ENCODE measurements around the gene PIEZO2.
A peak's percentile ranks its signal among the peaks of the same experiment; 100 is the strongest.

The PIEZO2 gene

DNA sequence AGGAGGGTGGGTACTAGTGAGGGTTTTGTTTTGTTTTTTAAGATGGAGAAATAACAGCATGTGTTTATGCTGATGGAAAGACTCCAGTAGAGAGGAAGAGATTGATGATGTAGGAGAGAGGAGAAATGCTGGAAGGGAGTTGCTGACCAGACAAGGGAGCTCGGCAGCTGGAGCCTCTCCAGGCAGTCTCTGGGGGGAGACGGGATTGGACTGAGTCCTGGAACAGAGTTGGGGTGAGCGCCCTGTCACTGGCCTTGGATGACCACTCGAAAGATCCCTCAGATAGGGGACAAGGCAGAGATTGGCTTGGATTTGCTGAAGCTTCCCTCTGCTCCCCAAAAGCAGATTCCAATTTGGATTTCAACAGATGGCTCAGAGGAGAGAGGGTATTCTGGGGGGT lies 425.9 kb downstream of the PIEZO2 start:
- DNase-seq = no peak

DNA sequence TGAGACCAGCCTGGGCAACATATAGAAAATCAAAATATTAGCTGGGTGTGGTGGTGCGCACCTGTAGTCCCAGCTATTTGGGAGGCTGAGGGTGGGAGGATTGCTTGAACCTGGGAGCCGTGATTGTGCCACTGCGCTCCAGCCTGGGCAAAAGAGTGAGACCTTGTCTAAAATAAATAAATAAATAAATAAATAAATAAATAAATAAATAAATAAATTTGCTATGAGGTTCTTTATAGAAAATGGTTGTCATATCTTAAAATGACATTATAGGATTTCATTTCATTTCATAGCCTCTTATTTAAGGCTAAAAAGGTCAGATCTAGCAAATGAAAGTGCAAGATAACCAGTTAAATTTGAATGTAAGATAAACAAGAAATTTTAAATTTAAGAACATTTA lies 430.6 kb downstream of the PIEZO2 start:
- no peak for DNase-seq

DNA sequence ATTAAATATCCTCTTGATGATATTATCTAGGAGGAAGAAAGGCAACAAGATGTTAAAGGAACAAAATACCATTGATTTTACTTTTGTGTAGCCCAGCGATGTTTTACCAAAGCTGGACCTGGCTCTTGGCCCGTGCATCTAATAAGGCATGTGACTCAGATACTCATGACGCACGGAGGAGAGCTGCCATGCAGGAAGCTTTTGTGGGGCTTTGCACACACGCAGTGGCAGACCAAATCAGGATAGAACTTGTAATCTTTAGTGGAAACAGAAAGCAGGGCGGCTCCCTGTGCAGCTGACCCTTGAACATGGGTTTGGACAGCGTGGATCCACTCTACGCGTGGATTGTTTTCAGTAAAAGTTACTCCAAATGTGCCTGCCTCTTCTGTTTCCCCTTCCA lies 433.6 kb downstream of the PIEZO2 start:
- no peak for DNase-seq

GRCh38 chr18:10713409-10713808 lies 436.0 kb downstream of the PIEZO2 start:
- DNase-seq = no peak

- no peak for DNase-seq
These were observed 442.1 kb downstream of the PIEZO2 start for GRCh38 chr18:10707294-10707693.

DNA sequence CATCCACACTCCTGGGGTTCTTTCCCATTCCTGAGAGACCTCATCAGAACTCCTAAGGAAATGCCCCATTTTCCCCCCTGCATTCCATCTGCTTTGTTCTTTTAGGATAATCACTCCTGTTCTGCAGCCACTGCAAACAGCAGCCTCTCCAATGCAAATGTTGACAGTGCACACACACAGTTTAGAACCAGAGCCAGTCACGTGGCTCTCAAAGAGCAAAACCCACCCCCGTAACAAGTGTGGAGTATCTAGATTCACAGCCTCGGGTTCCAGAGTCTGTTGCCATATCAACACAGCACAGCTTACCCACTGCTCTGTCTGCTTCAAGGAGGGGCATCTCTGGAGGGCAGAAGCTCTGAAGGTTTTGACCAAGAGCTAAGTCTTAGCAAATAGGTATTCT lies 443.6 kb downstream of the PIEZO2 start:
- DNase-seq = no peak

DNA sequence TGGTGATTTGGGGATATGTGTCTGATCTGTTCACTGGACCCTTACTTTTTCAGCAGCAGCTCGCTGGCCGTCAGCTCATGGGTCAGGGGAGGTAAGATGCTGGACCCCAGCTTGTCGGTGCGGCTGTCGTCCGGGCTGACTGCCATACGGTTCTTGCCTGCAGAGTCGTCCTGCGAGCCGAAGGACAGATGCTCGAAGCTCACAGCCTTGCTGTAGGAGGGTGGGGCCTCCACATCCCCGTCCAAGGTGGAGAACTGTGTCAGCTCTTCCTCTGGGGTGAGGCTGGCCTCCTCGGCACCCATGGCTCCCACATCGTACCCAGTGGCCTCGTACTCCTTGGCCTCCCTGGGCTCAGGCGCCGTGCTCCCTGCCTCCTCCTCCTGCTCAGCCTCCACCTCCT lies 444.1 kb downstream of the PIEZO2 start:
- DNase-seq = no peak

DNA sequence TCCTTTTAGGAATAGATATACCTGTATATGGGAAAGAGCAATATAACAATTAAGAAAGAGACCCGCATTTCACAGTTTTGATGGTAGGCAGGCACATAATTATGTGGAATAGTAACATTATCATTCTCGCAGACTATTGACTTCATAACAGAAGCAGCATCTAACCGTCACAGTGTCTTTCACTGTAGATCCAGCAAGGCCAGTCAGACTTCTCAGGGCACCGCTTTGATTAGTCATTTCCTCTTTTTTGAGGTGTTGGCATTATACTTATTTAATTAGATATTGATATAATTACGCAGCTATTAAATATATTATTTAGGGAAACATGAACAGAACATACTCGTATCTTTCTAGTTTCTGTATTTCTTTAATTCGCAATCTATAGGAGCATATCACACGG lies 447.2 kb downstream of the PIEZO2 start:
- no peak for DNase-seq

DNA sequence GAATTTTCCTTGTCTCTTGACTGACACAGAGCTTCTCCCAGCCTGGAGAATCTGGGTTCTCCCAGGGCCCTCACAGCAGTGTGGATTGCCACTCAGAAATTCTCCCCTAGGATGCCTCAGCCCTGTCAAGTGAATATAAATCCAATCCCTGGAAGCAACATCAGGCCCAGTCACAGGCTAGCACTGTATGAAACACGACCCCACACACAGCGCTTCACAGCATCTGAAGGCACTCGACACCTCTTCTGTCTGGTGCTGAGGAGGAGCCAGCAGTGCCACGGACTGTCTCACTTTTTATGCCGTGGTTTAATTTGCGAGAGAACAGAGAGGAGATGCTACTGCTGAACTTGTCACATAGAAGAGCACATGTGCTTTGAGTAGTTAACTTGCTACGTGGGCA lies 459.0 kb downstream of the PIEZO2 start:
- DNase-seq = no peak

DNA sequence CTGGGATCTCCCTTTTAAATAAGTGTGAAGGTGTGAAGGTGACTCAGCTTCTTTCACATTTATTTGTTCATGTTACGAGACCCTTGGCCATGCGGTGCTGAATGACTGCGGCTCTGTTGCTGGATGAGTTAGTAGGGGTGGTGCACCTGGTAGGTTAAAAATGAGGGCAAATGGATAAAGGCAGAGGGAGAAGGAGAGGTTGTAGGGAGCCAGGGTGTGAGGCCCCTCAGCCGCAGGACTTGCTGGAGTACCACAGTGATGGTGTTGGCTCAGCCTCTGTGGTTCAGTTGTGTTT lies 459.4 kb downstream of the PIEZO2 start:
- DNase-seq = peak; percentile 39

- DNase-seq = peak; percentile 77
These were observed 459.9 kb downstream of the PIEZO2 start for GRCh38 chr18:10689236-10690034.

GRCh38 chr18:10688766-10689165 lies 460.6 kb downstream of the PIEZO2 start:
- DNase-seq = no peak

DNA sequence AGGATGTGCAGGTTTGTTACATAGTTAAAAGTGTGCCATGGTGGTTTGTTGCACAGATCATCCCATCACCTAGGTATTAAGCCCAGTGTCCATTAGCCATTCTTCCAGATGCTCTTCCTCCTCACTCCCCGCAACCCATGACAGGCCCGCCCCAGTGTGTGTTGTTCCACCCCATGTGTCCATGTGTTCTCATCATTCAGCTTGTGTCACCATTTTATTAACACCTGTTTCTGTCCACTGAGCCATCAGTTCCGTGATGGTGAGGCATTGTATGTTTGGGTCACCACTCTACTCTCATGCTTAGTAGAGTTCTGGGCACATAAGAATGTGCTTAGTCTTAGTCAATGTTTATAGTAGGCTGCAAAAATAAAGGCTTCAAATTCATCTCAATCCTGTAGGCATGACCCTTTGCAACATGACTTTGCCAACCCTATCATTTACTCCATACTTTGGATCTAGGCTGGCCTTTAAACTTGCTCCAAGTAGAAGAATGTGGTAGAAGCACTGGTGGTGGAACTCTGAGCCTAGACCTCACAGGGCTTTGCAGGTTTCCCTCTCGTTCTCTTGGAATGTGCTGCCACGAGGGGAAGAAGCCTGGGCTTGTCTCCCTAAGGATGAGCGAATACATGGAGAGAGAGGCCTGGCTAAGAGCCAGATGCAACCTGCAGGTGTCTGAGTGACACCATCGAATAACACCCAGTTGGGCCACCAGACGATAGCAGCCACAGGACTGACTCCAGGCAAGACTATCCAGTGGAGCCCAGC lies 462.0 kb downstream of the PIEZO2 start:
- no peak for DNase-seq

GRCh38 chr18:10686308-10686707 lies 463.1 kb downstream of the PIEZO2 start:
- no peak for DNase-seq

- DNase-seq = no peak
These were observed 463.9 kb downstream of the PIEZO2 start for GRCh38 chr18:10685484-10685883.

GRCh38 chr18:10682368-10682714 lies 467.0 kb downstream of the PIEZO2 start:
- no peak for DNase-seq

DNA sequence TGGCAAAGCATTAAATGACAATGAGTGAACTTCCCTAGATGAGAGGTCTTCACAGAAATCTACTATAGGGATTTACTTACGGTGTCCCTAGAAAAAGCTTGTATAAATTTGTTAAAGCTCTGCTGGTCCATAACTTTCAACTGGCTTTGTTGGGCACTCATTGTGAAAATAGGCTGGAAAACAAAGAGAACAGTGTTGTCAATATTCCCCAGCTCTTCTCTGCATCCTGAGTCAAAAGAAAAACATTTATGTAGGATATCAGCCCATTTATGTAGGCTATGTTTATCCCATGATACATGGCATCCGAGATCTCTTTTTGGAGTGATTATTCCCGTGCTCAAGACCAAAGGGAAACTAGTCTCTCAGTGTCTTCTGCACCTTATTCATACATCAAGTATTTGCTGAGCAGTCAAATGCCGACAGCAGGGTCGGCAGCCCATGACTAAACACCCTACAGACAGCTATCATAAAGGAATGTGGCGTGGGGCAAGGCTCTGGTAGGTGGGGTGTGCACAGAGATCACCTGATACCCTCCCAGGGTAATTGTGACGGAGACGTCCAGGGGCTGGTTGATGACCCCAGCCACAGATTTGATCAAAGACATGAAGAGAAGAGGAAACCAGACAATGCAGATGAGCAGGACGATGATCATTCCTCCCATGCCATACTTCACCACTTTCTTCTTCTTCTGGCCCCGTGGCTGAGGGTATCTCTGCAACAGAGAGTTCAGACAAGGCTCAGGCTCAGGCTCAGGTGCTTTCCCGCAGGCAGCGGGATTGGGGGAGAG lies 467.6 kb downstream of the PIEZO2 start:
- no peak for DNase-seq

DNA sequence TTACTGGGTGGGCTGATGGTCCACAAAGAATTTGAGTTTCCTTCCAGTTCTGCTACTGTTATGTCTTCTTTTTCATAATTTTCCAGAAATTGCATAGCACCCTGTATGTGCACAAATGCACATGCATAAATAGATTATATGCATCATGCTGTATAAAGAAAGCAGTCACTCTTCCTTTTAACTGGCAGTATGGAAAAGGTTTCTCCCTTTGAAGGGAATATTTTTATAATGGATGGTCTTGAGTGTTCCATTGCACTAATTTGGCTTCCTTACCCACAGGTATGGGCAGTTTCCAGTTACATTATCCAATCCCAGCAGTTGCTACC lies 469.1 kb downstream of the PIEZO2 start:
- DNase-seq = no peak

DNA sequence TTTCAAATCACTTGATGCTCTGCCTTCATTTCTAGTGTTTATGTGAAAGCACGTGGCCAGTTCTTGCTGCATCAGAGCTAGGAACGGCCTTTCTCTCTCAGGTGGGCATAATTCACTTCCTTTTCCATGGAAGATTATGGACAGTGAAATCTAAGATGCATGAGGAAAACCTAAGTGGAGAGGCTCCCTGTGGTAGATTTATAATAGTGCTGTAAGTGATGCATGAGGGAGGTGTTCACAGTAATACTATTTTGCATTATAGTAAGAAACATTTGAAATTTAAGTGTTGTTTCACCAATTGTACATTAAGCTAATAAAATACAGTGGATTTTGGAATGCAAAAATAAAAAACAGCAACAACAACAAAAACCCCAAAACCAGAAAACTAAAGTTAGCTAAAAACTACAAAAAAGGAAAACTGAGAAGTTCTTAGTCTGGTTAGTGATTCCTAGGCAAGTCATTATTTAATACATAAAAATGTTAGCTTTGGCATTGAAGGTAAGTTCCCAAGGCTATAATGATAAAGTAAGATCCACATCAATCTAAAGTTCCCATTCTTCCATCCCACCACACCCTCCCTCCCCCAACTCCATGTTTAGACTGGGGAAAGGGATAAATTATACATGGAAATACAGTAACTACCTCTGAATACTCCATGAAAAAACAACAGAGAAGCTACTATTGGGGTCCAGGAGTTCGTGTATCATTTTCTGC lies 469.7 kb downstream of the PIEZO2 start:
- DNase-seq = no peak

DNA sequence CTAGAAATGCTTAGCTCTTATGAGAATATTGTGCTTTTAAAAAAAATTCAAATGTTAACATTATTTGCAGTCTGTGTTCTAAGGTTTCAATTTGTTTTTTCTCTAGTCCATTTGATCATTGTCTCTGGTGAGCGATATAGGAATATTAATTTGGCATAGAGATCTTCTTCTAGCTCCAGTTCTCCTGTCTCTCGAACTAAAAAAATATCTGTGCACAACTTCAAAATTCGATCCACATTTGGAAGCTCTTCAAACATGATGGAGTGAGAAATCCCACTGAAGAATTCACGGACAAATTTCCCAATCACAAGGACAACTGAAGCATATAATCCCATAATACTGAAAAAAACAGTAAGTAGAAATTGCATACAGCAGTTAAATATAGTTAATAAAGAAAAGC lies 477.9 kb downstream of the PIEZO2 start:
- DNase-seq = no peak

GRCh38 chr18:10670856-10671255 lies 478.5 kb downstream of the PIEZO2 start:
- DNase-seq = no peak

GRCh38 chr18:10669441-10670100 lies 479.8 kb downstream of the PIEZO2 start:
- DNase-seq = no peak

- no peak for DNase-seq
These were observed 485.6 kb downstream of the PIEZO2 start for GRCh38 chr18:10663750-10664149.

Data from left hindlimb (tissue), 1 donor.